ENCODE data around the gene MORC2.

The MORC2 gene

GRCh38 chr22:30982512-30982911, 13.9 kb upstream of the MORC2 start:
- Histone ChIP-seq H3K27ac (ENCODE audit: low read depth, low read length) (no peak overlapping the region), H3K9ac (ENCODE audit: low read length) (no peak overlapping the region), H3K9me3 (ENCODE audit: low read length) (no peaks in the 10 kb centered on the region), H3K4me1 (ENCODE audit: insufficient read depth, low read length) (no peaks in the 10 kb centered on the region), H3K27me3 (ENCODE audit: control insufficient read depth in 1 of 2, insufficient read depth in 2 of 2, low read length in 2 of 2) (no peaks in the 10 kb centered on the region), H3K4me3 (ENCODE audit: low read depth in 1 of 2, low read length in 2 of 2) (no peak overlapping the region), H3K36me3 (ENCODE audit: insufficient read depth, low read length) (no peaks in the 10 kb centered on the region)

GRCh38 chr22:30979932-30980331, 11.4 kb upstream of the MORC2 start:
- H3K4me1 ChIP-seq (ENCODE audit: insufficient read depth, low read length) = no peaks in the 10 kb centered on the region
- no peaks in the 10 kb centered on the region for H3K27me3 ChIP-seq (ENCODE audit: control insufficient read depth in 1 of 2, insufficient read depth in 2 of 2, low read length in 2 of 2)
- peaks cover 14% of the 10 kb centered on the region for H3K9me3 ChIP-seq (ENCODE audit: low read length)
- peaks cover 9% of the 10 kb centered on the region for H3K36me3 ChIP-seq (ENCODE audit: insufficient read depth, low read length)
- no peak overlapping the region for H3K4me3 ChIP-seq (ENCODE audit: low read depth in 1 of 2, low read length in 2 of 2)
- no peak overlapping the region for H3K27ac ChIP-seq (ENCODE audit: low read depth, low read length)
- no peak overlapping the region for H3K9ac ChIP-seq (ENCODE audit: low read length)

- no peak overlapping the region for H3K9ac ChIP-seq (ENCODE audit: low read length)
- peaks cover 24% of the 10 kb centered on the region for H3K9me3 ChIP-seq (ENCODE audit: low read length)
- H3K36me3 ChIP-seq (ENCODE audit: insufficient read depth, low read length) = peaks cover 18% of the 10 kb centered on the region
- H3K27me3 ChIP-seq (ENCODE audit: control insufficient read depth in 1 of 2, insufficient read depth in 2 of 2, low read length in 2 of 2) = no peaks in the 10 kb centered on the region
- no peak overlapping the region for H3K27ac ChIP-seq (ENCODE audit: low read depth, low read length)
- no peak overlapping the region for H3K4me3 ChIP-seq (ENCODE audit: low read depth in 1 of 2, low read length in 2 of 2)
- no peaks in the 10 kb centered on the region for H3K4me1 ChIP-seq (ENCODE audit: insufficient read depth, low read length)
Measured at GRCh38 chr22:30978304-30978962, 9.9 kb upstream of the MORC2 start.

- peak overlapping the region; percentile 54 for H3K9ac ChIP-seq (ENCODE audit: low read length)
- peak overlapping the region; percentile 91 to 92 for H3K4me3 ChIP-seq (ENCODE audit: low read depth in 1 of 2, low read length in 2 of 2)
- no peak overlapping the region for H3K27ac ChIP-seq (ENCODE audit: low read depth, low read length)
- no peaks in the 10 kb centered on the region for H3K27me3 ChIP-seq (ENCODE audit: control insufficient read depth in 1 of 2, insufficient read depth in 2 of 2, low read length in 2 of 2)
- H3K4me1 ChIP-seq (ENCODE audit: insufficient read depth, low read length) = peaks cover 25% of the 10 kb centered on the region
- H3K9me3 ChIP-seq (ENCODE audit: low read length) = peaks cover 34% of the 10 kb centered on the region
- H3K36me3 ChIP-seq (ENCODE audit: insufficient read depth, low read length) = peaks cover 35% of the 10 kb centered on the region
Measured at GRCh38 chr22:30970356-30970746, 1.8 kb upstream of the MORC2 start.

- Histone ChIP-seq H3K9ac (ENCODE audit: low read length) (peak overlapping the region; percentile 54), H3K9me3 (ENCODE audit: low read length) (peaks cover 28% of the 10 kb centered on the region), H3K4me1 (ENCODE audit: insufficient read depth, low read length) (peaks cover 25% of the 10 kb centered on the region), H3K36me3 (ENCODE audit: insufficient read depth, low read length) (peaks cover 29% of the 10 kb centered on the region), H3K4me3 (ENCODE audit: low read depth in 1 of 2, low read length in 2 of 2) (peak overlapping the region; percentile 91 to 92), H3K27ac (ENCODE audit: low read depth, low read length) (peak overlapping the region; percentile 87), H3K27me3 (ENCODE audit: control insufficient read depth in 1 of 2, insufficient read depth in 2 of 2, low read length in 2 of 2) (no peaks in the 10 kb centered on the region)
Measured at GRCh38 chr22:30969532-30970355, 1.2 kb upstream of the MORC2 start.

GRCh38 chr22:30968924-30969531, 454 bp upstream of the MORC2 start, which contains the start of gene TUG1:
TSS of gene TUG1 (plus strand) at chr22:30969265.
- Histone ChIP-seq H3K9me3 (ENCODE audit: low read length) (peaks cover 25% of the 10 kb centered on the region), H3K27me3 (ENCODE audit: control insufficient read depth in 1 of 2, insufficient read depth in 2 of 2, low read length in 2 of 2) (no peaks in the 10 kb centered on the region), H3K4me1 (ENCODE audit: insufficient read depth, low read length) (peaks cover 25% of the 10 kb centered on the region), H3K27ac (ENCODE audit: low read depth, low read length) (peak within 1 kb of the TSS; percentile 87), H3K36me3 (ENCODE audit: insufficient read depth, low read length) (peaks cover 27% of the 10 kb centered on the region), H3K4me3 (ENCODE audit: low read depth in 1 of 2, low read length in 2 of 2) (peak within 1 kb of the TSS; percentile 91 to 92), H3K9ac (ENCODE audit: low read length) (peak within 1 kb of the TSS; percentile 54)

GRCh38 chr22:30964858-30965257, 3.7 kb downstream of the MORC2 start:
- no peak overlapping the region for H3K4me3 ChIP-seq (ENCODE audit: low read depth in 1 of 2, low read length in 2 of 2)
- no peaks in the 10 kb centered on the region for H3K9me3 ChIP-seq (ENCODE audit: low read length)
- no peaks in the 10 kb centered on the region for H3K36me3 ChIP-seq (ENCODE audit: insufficient read depth, low read length)
- no peaks in the 10 kb centered on the region for H3K27me3 ChIP-seq (ENCODE audit: control insufficient read depth in 1 of 2, insufficient read depth in 2 of 2, low read length in 2 of 2)
- H3K4me1 ChIP-seq (ENCODE audit: insufficient read depth, low read length) = peaks cover 4% of the 10 kb centered on the region
- H3K27ac ChIP-seq (ENCODE audit: low read depth, low read length) = no peak overlapping the region
- no peak overlapping the region for H3K9ac ChIP-seq (ENCODE audit: low read length)

GRCh38 chr22:30955153-30955552, 13.4 kb downstream of the MORC2 start:
- H3K4me3 ChIP-seq (ENCODE audit: low read depth in 1 of 2, low read length in 2 of 2) = no peak overlapping the region
- peaks cover 33% of the 10 kb centered on the region for H3K36me3 ChIP-seq (ENCODE audit: insufficient read depth, low read length)
- H3K27me3 ChIP-seq (ENCODE audit: control insufficient read depth in 1 of 2, insufficient read depth in 2 of 2, low read length in 2 of 2) = no peaks in the 10 kb centered on the region
- no peak overlapping the region for H3K9ac ChIP-seq (ENCODE audit: low read length)
- H3K4me1 ChIP-seq (ENCODE audit: insufficient read depth, low read length) = no peaks in the 10 kb centered on the region
- no peaks in the 10 kb centered on the region for H3K9me3 ChIP-seq (ENCODE audit: low read length)
- H3K27ac ChIP-seq (ENCODE audit: low read depth, low read length) = no peak overlapping the region

- no peak overlapping the region for H3K4me3 ChIP-seq (ENCODE audit: low read depth in 1 of 2, low read length in 2 of 2)
- H3K27ac ChIP-seq (ENCODE audit: low read depth, low read length) = no peak overlapping the region
- H3K9ac ChIP-seq (ENCODE audit: low read length) = no peak overlapping the region
- no peaks in the 10 kb centered on the region for H3K27me3 ChIP-seq (ENCODE audit: control insufficient read depth in 1 of 2, insufficient read depth in 2 of 2, low read length in 2 of 2)
- H3K4me1 ChIP-seq (ENCODE audit: insufficient read depth, low read length) = peaks cover 4% of the 10 kb centered on the region
- no peaks in the 10 kb centered on the region for H3K9me3 ChIP-seq (ENCODE audit: low read length)
- H3K36me3 ChIP-seq (ENCODE audit: insufficient read depth, low read length) = peaks cover 51% of the 10 kb centered on the region
Measured at GRCh38 chr22:30953206-30953605, 15.4 kb downstream of the MORC2 start.

- peaks cover 15% of the 10 kb centered on the region for H3K4me1 ChIP-seq (ENCODE audit: insufficient read depth, low read length)
- H3K9me3 ChIP-seq (ENCODE audit: low read length) = no peaks in the 10 kb centered on the region
- H3K36me3 ChIP-seq (ENCODE audit: insufficient read depth, low read length) = peaks cover 68% of the 10 kb centered on the region
Measured at GRCh38 chr22:30949934-30950660, 18.5 kb downstream of the MORC2 start.

GRCh38 chr22:30948930-30949342, 19.6 kb downstream of the MORC2 start:
- Histone ChIP-seq H3K36me3 (ENCODE audit: insufficient read depth, low read length) (peaks cover 72% of the 10 kb centered on the region), H3K27me3 (ENCODE audit: control insufficient read depth in 1 of 2, insufficient read depth in 2 of 2, low read length in 2 of 2) (no peaks in the 10 kb centered on the region), H3K4me1 (ENCODE audit: insufficient read depth, low read length) (peaks cover 15% of the 10 kb centered on the region), H3K27ac (ENCODE audit: low read depth, low read length) (no peak overlapping the region), H3K4me3 (ENCODE audit: low read depth in 1 of 2, low read length in 2 of 2) (no peak overlapping the region), H3K9ac (ENCODE audit: low read length) (no peak overlapping the region), H3K9me3 (ENCODE audit: low read length) (no peaks in the 10 kb centered on the region)

More at GRCh38 chr22:30949934-30950660, 18.5 kb downstream of the MORC2 start:
- Histone ChIP-seq H3K27ac (ENCODE audit: low read depth, low read length) (no peak overlapping the region), H3K9ac (ENCODE audit: low read length) (no peak overlapping the region), H3K4me3 (ENCODE audit: low read depth in 1 of 2, low read length in 2 of 2) (no peak overlapping the region), H3K27me3 (ENCODE audit: control insufficient read depth in 1 of 2, insufficient read depth in 2 of 2, low read length in 2 of 2) (no peaks in the 10 kb centered on the region)

Measured in muscle layer of colon (tissue), 2 donors.